22Rv1 (cell line): ENCODE data around the gene ERG.

Source experiments
- CTCF ChIP-seq: fragments of 450-650 bp; IDR thresholded peaks from 2 replicates; pipeline ENCODE4 v1.5.1; 2017; ENCODE audit warnings: mild to moderate bottlenecking
- ZFX ChIP-seq: fragments of 450-650 bp; IDR thresholded peaks from 2 replicates; pipeline ENCODE4 v1.6.1; 2017; ENCODE audit warnings: antibody characterized with exemption, borderline replicate concordance

DNA sequence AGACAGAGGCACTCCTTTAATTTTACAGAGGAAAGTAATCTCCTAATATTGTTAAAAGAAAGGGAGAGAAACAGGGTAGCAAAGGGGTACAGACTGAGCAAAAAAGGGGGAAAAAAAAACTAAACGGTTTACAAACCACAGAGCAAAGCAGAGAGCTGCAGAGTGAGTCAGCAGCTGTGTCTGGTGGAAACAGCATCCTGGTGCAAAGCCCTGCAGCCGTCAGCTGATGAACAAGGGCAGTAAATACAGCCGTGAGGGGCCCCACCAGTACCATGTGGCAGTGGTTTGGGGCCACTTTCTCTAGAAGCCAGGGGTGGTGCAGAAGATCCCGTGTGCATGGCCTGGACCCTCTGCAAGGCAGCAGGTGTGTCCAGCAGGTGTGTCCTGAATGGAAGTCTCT lies 111.3 kb downstream of the ERG start:
- TF ChIP-seq CTCF (no peak), ZFX (no peak)
